Islet precursor cell (in vitro differentiated cells): ENCODE measurements around the gene MS4A8.
A peak's percentile ranks its signal among the peaks of the same experiment; 100 is the strongest.
"Not testable (repeated sequence)": the region's sequence is repeated elsewhere in the genome, so short reads cannot be mapped to it uniquely, and the experiment has no call there.

ENCODE experiments used
- DNase-seq: peaks from one replicate; pipeline ENCODE4 v3.0.0-alpha.2; 2018

MS4A8 gene

GRCh38 chr11:60699284-60699691, at the start of gene MS4A8:
Gene MS4A8, plus strand, starts transcription at chr11:60699612. Its CDS starts 1,249 bp downstream, at chr11:60700861.
- DNase-seq, result no peak

GRCh38 chr11:60657888-60658287, 41.5 kb upstream of the MS4A8 start:
- no peak for DNase-seq

GRCh38 chr11:60658409-60658808, 41.0 kb upstream of the MS4A8 start:
- no peak for DNase-seq

GRCh38 chr11:60672255-60672654, 27.2 kb upstream of the MS4A8 start:
- no peak for DNase-seq

GRCh38 chr11:60678231-60678630, 21.2 kb upstream of the MS4A8 start:
- not testable (repeated sequence) for DNase-seq

GRCh38 chr11:60679879-60680278, 19.5 kb upstream of the MS4A8 start:
- no peak for DNase-seq

GRCh38 chr11:60680455-60681119, 18.8 kb upstream of the MS4A8 start:
- no peak for DNase-seq

- not testable (repeated sequence) for DNase-seq
Measured at GRCh38 chr11:60684541-60684848, 14.9 kb upstream of the MS4A8 start.

- DNase-seq, result no peak
Measured at GRCh38 chr11:60691661-60692060, 7.8 kb upstream of the MS4A8 start.

GRCh38 chr11:60699936-60700335, 524 bp downstream of the MS4A8 start:
- no peak for DNase-seq

- DNase-seq, result peak; percentile 63
Measured at GRCh38 chr11:60700689-60701468, 1.5 kb downstream of the MS4A8 start.

- no peak for DNase-seq
Measured at GRCh38 chr11:60701469-60701818, 2.0 kb downstream of the MS4A8 start.

GRCh38 chr11:60703374-60703773, 4.0 kb downstream of the MS4A8 start:
- DNase-seq, result peak; percentile 40

- peak; percentile 6 for DNase-seq
Measured at GRCh38 chr11:60705895-60706294, 6.5 kb downstream of the MS4A8 start.

- DNase-seq, result no peak
Measured at GRCh38 chr11:60706931-60707330, 7.5 kb downstream of the MS4A8 start.

GRCh38 chr11:60710482-60710881, 11.1 kb downstream of the MS4A8 start:
- DNase-seq, result peak; percentile 60

- DNase-seq, result peak; percentile 22
Measured at GRCh38 chr11:60711276-60711675, 11.9 kb downstream of the MS4A8 start.

- not testable (repeated sequence) for DNase-seq
Measured at GRCh38 chr11:60713423-60713822, 14.0 kb downstream of the MS4A8 start.

- DNase-seq, result no peak
Measured at GRCh38 chr11:60717956-60718355, 18.5 kb downstream of the MS4A8 start.

GRCh38 chr11:60718524-60719316, 19.3 kb downstream of the MS4A8 start:
- no peak for DNase-seq

GRCh38 chr11:60719391-60719790, 20.0 kb downstream of the MS4A8 start:
- no peak for DNase-seq

GRCh38 chr11:60720460-60720859, 21.0 kb downstream of the MS4A8 start:
- no peak for DNase-seq

GRCh38 chr11:60724420-60724819, 25.0 kb downstream of the MS4A8 start, which contains the start of gene MS4A18:
Gene MS4A18, plus strand, starts transcription at chr11:60724720.
- DNase-seq, result no peak

GRCh38 chr11:60725592-60725991, 26.2 kb downstream of the MS4A8 start:
- no peak for DNase-seq
